Activated T-cell treated with anti-CD3 and anti-CD28 coated beads, Interleukin-2, amount 50 U/mL, for 72 hours (primary cell): ENCODE results near the gene DEPP1. TPM values are rescaled to one million over a fixed set of nuclear protein-coding genes. Genes with fewer than 3 reads are reported as not detected.

Experiments used
- ATAC-seq, 2 donors: fragments of 150-1000 bp; cut with Tn5 transposase; replicated peaks in 1 of 2; 2 replicates each; pipeline ENCODE4 v1.10.0; 2021; ENCODE audit warnings: moderate library complexity in 2 of 2, mild to moderate bottlenecking in 1 of 2
- DNase-seq, 2 donors: peaks; one replicate each; pipeline ENCODE4 v3.0.0; 2021 to 2022; ENCODE audit warnings: mixed read lengths in 1 of 2
- H3K27ac Mint-ChIP-seq: one replicate; pipeline ENCODE4 v1.8.0; 2022; ENCODE audit warnings: mild to moderate bottlenecking, moderate library complexity, mixed read lengths
- H3K27me3 Mint-ChIP-seq: one replicate; pipeline ENCODE4 v1.8.0; 2022; ENCODE audit warnings: low read depth, mixed read lengths
- H3K36me3 Mint-ChIP-seq, 2 donors: one replicate each; pipeline ENCODE4 v1.8.0; 2022; ENCODE audit warnings: mixed read lengths in 2 of 2, mild to moderate bottlenecking in 1 of 2; ENCODE audit not compliant: insufficient read depth in 2 of 2
- H3K4me1 Mint-ChIP-seq: one replicate; pipeline ENCODE4 v1.8.0; 2022; ENCODE audit warnings: low read depth, mixed read lengths
- H3K4me3 Mint-ChIP-seq, 2 donors: one replicate each; pipeline ENCODE4 v1.8.0; 2022; ENCODE audit warnings: mild to moderate bottlenecking in 2 of 2, mixed read lengths in 2 of 2, moderate library complexity in 2 of 2
- H3K9me3 Mint-ChIP-seq, 2 donors: one replicate each; pipeline ENCODE4 v1.8.0; 2022; ENCODE audit warnings: mixed read lengths in 2 of 2
- total RNA-seq, 2 donors: library from RNA; stranded (reverse); gene quantifications; one replicate each; pipeline ENCODE4 v1.2.3, GENCODE V29; 2022

Gene DEPP1
- total RNA-seq, 2 donors from 2014 or later: 0.23 to 1.4 TPM

DNA sequence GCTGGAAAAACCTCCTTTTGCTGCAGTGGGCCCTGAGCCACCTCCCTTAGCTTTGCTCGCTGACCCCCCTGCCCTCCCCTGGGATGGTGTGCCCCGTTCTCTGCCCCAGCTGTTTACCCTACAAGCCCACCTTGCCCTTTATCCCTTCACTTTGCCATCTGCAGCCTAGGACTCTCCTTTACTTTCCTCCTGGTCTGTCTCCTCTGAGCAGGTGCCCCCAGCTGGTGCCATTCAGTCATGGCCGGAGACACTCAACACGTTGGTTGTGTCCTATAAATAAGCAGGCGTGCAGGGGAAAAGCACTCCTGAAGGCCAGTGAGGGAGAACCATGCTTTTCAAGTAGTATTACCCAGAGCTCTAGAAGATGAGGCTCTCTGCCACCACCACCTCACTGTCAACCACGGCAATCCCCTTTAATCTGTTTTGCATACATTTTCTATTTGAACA is 12.9 kb downstream of the DEPP1 start:
- peak overlapping the region; percentile 42 to 52 for H3K4me3 Mint-ChIP-seq
- H3K36me3 Mint-ChIP-seq: no peaks in the 10 kb centered on the region
- DNase-seq (no peak), ATAC-seq (peak; percentile 35 to 57)
- H3K27ac Mint-ChIP-seq: peak overlapping the region; percentile 61
- no peaks in the 10 kb centered on the region for H3K27me3 Mint-ChIP-seq
- H3K4me1 Mint-ChIP-seq: peaks cover 47% of the 10 kb centered on the region
- H3K9me3 Mint-ChIP-seq: no peaks in the 10 kb centered on the region

DNA sequence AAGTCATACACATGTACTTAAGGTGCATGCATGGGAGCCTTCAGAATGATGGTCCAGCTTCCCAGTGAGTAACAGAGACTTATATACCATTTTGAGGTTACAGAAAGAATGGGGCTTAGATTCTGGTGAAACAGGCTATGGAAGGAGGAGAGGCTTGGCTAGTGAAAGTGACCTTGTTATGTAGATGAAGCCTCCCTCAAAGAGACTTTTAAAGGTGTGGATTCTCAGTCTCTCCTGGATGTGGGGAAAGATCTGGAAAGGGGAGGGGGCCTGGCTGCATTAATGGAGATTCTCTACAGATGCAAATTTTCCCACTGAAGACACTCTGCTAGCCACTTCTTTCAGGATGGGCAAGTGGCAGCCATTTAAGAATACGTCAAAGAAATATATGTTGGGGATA is 13.5 kb downstream of the DEPP1 start:
- DNase-seq: no peak
- no peak overlapping the region for H3K4me3 Mint-ChIP-seq
- ATAC-seq: no peak
- no peaks in the 10 kb centered on the region for H3K9me3 Mint-ChIP-seq
- H3K27me3 Mint-ChIP-seq: no peaks in the 10 kb centered on the region
- H3K36me3 Mint-ChIP-seq: no peaks in the 10 kb centered on the region
- peaks cover 53% of the 10 kb centered on the region for H3K4me1 Mint-ChIP-seq
- no peak overlapping the region for H3K27ac Mint-ChIP-seq

DNA sequence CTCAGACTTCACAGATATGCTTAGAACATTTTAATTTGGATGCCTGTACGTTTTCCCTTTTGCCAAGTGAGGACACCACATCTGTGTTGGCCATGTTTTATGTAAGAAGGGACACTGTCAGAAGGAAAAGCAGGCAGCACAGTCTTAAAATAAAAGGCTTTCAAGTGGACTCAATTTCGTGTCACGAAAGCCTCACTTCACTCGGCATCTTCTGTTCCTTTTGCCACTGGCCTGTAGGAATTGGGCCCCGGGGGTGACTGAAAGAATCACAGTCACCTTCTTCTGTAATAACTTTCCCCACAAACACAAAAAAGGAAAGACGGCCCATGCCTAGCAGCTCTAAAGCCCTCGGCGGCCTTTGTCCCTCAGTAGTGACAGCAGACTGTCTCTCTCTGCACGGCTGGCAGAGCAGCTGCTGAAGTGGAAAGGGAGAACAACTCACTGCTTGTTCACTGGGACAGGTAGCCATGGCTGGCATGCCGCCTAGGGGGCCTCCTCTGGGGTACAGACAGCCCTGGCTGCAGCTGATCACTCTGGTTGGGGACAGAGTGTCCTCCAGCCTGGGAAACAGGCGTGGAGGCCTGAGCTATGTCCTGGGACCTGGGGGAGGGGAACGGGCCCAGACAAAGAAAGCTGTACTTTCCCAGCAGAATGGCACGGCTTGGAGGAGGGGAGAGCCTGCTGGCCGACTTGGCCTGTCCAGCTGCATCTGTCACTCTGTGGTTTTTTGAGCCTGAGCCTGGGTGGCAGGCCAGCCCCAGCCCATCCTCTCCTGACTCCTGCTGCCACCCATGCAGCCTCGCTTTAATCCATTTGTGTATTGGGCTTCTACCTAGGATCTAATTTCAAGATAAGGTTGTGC is 14.6 kb downstream of the DEPP1 start:
- H3K4me1 Mint-ChIP-seq: peaks cover 49% of the 10 kb centered on the region
- no peak overlapping the region for H3K4me3 Mint-ChIP-seq
- H3K9me3 Mint-ChIP-seq: no peaks in the 10 kb centered on the region
- H3K27ac Mint-ChIP-seq: no peak overlapping the region
- ATAC-seq: no peak
- H3K36me3 Mint-ChIP-seq: no peaks in the 10 kb centered on the region
- DNase-seq: no peak
- H3K27me3 Mint-ChIP-seq: no peaks in the 10 kb centered on the region

DNA sequence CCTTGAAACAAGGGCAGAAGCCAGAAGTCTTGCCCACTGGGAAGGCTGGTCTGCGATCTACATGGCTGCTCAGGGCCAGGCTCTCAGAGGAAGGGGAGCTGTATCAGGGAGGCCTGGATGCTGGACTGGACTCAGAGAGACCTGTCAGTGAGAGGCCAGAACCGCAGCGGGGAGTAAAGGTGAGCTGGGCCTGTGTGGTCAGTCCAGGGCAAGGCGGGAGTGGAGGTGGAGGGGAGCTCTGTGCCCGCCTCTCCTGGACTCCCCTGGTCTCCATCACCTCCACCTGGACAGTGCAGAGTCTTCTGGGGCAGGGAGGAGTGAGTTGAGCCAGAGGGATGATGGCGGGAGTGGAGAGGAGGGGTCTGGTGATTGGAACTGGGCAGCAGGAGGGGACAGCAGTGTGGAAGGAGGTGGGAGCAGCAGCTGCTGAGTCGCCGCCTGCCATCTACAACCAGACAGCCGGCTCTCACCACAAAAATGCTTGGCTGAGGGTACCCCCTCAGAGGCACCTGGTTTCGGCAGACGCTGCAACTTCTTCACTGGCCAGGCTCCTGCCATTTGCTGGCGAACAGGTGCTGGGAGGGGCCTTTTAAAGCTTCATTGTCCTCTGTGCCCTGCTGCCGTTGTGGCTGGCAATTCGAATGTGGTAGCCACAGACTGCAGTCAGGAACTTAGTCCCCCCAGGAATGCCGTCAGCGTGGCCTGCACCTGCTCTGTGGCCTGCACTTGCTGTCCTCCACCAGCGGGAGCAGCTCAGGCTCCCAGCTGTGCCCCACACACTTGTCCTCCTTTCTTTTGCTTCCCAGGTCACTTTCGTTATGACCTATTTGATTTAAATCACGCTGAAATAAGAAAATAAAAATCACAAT is 15.5 kb downstream of the DEPP1 start:
- Mint-ChIP-seq H3K27me3 (no peaks in the 10 kb centered on the region), H3K27ac (no peak overlapping the region), H3K4me1 (peaks cover 45% of the 10 kb centered on the region), H3K4me3 (no peak overlapping the region), H3K36me3 (no peaks in the 10 kb centered on the region), H3K9me3 (no peaks in the 10 kb centered on the region)
- no peak for ATAC-seq
- no peak for DNase-seq

DNA sequence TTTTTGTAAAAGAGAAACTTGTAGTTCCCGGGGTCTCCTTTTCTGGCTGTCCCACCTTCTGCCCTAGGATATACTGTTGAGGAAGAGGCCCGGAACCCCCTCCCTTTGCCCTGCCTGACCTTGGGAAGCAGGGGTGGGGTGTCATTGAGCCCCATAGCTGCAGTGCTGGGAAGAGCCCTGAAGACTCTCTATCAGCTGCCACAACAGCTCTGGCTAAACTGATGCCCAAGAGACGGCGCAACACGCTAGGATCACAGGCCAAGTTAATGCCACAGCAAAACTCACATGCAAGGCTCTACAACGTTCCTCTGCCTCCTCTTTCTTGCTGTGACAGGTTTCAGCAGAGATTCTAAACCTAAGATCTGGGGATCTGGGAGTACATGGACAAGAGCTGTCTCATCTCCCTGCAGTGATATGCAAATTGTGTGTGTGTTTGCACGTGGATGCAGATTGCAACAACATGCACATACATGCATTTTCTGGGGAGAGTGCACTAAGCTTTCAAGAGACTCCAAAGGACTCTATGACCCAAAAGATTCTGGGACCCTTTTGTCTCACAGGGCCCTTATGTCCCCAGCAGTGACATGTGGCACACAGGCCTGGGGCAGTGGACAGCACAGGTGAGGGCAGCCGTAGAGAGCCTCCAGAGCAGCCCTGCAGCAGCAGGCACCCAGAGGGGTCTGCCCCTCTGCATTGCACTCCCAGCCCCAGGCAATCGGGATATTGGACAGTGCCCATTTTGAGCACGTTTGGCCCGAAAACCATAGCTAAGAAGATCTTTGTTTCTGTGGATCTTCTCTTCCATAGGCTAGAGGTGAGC is 16.5 kb downstream of the DEPP1 start:
- Mint-ChIP-seq H3K27ac (no peak overlapping the region), H3K9me3 (no peaks in the 10 kb centered on the region), H3K27me3 (no peaks in the 10 kb centered on the region), H3K36me3 (no peaks in the 10 kb centered on the region), H3K4me1 (peaks cover 36% of the 10 kb centered on the region), H3K4me3 (no peak overlapping the region)
- no peak for ATAC-seq
- no peak for DNase-seq

DNA sequence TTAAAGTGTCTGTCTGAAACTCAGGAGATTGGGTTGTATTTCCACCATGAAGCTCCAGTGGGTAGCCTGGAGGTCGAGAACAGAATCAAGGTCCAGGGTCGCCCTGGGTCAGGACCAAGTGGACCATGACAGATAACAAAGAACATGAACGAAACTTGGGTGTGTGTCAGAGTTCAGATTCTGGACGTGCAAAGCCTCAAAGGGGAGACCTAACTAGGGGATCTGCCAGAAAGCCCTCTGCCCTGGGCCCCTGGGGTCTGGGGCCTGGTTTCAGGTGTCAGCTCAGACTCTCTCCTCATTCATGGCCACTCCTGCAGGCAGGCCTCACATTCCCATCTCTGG is 17.4 kb downstream of the DEPP1 start:
- H3K4me3 Mint-ChIP-seq: no peak overlapping the region
- no peaks in the 10 kb centered on the region for H3K36me3 Mint-ChIP-seq
- ATAC-seq (no peak), DNase-seq (no peak)
- no peaks in the 10 kb centered on the region for H3K27me3 Mint-ChIP-seq
- no peak overlapping the region for H3K27ac Mint-ChIP-seq
- H3K4me1 Mint-ChIP-seq: peaks cover 33% of the 10 kb centered on the region
- H3K9me3 Mint-ChIP-seq: no peaks in the 10 kb centered on the region

DNA sequence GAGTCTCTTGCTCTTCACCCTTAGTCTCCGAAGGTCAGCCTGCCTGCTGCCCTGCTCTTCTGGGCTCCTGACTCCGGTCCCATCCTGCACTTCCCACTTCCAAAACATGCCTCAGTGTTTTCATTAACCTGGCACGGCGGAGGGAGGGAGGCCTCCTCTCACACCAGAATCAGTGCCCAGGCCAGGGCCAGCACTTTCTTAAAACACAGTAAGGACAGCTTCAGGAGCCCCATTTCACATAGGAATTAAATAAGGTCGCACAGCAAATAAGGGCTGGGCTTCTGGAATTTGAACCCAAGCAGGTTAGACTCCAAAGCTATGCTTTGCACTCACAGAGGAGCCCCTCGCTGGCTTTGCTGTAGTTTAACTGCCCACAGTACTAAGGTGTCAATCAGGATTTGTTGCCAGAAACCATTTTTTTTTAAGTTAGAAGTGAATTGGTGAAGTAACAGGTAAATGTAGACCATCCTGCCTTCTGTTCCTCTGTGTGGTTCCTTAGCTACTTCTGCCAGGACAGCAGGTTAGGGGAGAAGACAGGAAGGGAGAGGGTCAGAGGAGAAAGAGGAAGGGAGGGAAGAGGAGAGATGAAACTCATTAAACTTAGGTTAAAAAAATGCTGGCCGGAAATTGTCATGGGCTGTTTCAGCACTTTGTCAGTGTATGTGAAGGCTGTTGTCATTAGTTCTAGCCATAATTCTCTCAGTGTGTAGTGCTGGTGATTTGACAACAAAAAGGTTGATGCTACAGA is 18.0 kb downstream of the DEPP1 start:
- Mint-ChIP-seq H3K9me3 (no peaks in the 10 kb centered on the region), H3K27ac (no peak overlapping the region), H3K36me3 (no peaks in the 10 kb centered on the region), H3K4me3 (peak overlapping the region; percentile 70 to 84), H3K27me3 (no peaks in the 10 kb centered on the region), H3K4me1 (peaks cover 27% of the 10 kb centered on the region)
- ATAC-seq: no peak
- DNase-seq: no peak

DNA sequence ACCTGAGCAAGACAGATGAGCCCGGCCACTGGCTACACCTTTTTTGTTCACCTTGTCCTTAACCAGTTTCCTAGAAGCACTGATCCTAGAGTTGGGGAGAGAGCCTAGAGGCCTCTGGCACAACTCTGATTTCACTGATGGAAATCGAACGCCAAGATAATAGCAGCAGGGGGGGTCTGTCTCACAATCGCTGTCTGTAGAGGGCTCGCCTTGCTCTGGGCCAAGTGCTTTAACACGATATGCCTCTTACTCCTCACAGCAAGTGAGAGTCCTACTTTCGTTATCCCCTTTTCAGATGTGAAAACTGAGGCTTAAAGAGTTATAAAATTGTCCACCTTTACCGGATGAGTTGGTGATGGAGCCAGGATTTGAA is 18.5 kb downstream of the DEPP1 start:
- Mint-ChIP-seq H3K4me3 (peak overlapping the region; percentile 83 to 84), H3K36me3 (no peaks in the 10 kb centered on the region), H3K27me3 (no peaks in the 10 kb centered on the region), H3K4me1 (peaks cover 21% of the 10 kb centered on the region), H3K27ac (no peak overlapping the region), H3K9me3 (no peaks in the 10 kb centered on the region)
- DNase-seq (no peak), ATAC-seq (no peak)

DNA sequence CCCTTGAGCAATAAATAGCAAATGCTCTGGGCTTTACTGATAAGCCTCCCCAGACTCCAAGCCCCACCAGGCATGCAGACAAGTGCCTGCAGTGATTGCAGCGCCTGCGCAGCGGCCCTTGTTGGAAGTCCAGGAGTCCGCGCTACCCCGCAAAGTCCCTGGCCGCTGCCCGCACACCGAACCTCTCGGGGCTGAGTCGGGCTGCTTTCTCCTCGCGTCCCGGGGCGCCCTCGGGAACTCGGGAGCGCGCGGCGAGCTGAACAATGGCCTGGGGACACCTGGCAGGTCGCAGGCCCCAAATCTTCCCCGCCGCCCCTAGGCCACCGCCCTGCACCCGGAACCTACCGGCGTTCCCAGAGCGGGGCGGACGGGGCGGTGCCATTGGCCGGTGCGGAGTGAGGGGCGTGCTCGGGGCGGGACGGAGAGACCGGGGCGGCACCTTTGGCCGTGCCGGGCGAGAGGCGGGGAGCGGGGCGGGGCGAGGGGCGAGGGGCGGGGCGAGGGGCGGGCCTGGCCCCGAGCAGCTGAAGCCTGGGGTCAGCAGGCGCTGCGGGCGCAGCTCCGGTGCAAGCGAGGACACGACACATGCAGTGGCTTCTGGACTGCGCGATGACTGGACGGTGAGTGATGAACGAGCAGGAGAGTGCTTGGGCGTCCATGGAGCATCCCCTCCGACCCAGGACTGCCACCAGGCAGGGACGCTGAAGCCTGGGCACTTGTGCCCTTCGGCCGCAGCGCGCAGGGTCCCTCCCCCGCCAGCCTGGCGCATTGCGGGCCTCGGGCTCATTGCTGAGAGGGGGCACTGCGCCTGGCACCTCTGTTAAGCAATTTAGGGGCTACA is 19.1 kb downstream of the DEPP1 start, which contains the start of gene RASSF4:
Gene RASSF4 (plus strand): TSS at position 556 of the 841 bp plus-strand sequence. CDS start 10,401 bp downstream, outside the sequence.
- Mint-ChIP-seq H3K27me3 (no peaks in the 10 kb centered on the region), H3K4me1 (peaks cover 22% of the 10 kb centered on the region), H3K4me3 (peak within 1 kb of the TSS; percentile 83 to 84), H3K36me3 (no peaks in the 10 kb centered on the region), H3K9me3 (no peaks in the 10 kb centered on the region), H3K27ac (peak within 1 kb of the TSS; percentile 63)
- ATAC-seq (peak; percentile 100), DNase-seq (peak; percentile 95 to 96)

DNA sequence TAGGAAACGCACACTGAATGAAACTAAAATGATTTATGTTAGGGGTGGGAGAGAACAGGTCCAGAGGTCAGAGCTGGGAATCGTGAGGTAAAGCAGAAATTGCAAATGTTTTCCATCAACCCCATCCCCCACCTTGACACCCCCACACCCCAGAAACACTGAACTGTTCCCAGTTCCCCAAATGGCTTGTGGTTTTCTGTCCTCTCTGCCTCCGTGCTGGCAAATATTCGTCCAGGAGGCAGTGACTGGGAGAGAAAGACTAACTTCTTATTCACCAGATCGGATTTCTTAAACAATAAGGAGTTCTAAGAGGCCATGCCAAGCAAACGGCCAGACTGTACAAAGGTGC is 19.7 kb downstream of the DEPP1 start:
- H3K4me1 Mint-ChIP-seq: peaks cover 25% of the 10 kb centered on the region
- peak overlapping the region; percentile 63 for H3K27ac Mint-ChIP-seq
- H3K4me3 Mint-ChIP-seq: peak overlapping the region; percentile 83 to 84
- H3K9me3 Mint-ChIP-seq: no peaks in the 10 kb centered on the region
- no peaks in the 10 kb centered on the region for H3K27me3 Mint-ChIP-seq
- DNase-seq: no peak
- no peaks in the 10 kb centered on the region for H3K36me3 Mint-ChIP-seq
- ATAC-seq: no peak

DNA sequence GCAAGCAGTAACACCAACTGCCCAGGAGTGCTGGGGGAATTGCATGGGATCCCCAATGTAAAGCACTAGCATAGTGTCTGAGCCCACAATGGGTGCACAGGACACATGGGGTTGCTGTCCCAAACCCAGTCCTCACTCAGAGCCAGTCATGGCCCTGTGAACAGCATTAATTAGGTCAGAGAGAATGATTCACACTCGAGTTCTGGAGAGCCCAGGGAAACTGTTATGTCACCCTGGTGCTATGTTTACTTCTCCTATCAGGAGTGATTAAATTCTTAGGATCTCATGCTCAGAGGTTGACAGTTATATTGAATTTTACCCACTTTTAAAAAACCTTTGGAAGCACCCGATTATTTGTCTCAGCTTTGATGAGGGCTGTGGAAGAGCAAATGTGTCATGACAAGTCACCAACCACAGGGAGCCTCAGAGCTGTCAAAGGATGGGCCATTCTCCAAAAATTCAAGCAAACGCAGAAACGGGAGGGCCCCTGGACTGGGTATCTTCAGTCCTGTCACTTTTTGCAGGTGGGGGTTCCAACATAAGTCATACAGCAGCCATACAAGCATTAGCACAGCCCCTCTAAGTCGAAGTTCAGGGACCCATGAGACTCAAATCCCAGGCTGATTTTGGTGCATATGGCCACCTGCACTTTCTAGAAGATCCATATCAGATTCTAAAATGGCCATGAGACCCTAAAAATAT is 20.3 kb downstream of the DEPP1 start:
- H3K27me3 Mint-ChIP-seq: no peaks in the 10 kb centered on the region
- peak overlapping the region; percentile 63 for H3K27ac Mint-ChIP-seq
- no peaks in the 10 kb centered on the region for H3K36me3 Mint-ChIP-seq
- no peak for ATAC-seq
- H3K4me1 Mint-ChIP-seq: peaks cover 25% of the 10 kb centered on the region
- H3K9me3 Mint-ChIP-seq: no peaks in the 10 kb centered on the region
- H3K4me3 Mint-ChIP-seq: peak overlapping the region; percentile 83 to 84
- no peak for DNase-seq
